GM12874 (cell line): ENCODE results near the gene DSTYK.

Source experiments
- CTCF ChIP-seq: IDR thresholded peaks from 2 replicates; pipeline ENCODE4 v1.5.1; 2011; ENCODE audit warnings: low read depth, mild to moderate bottlenecking, control low read depth, low read length, moderate library complexity; ENCODE audit not compliant: insufficient read depth

Gene DSTYK

GRCh38 chr1:205191622-205192021 lies 19.9 kb downstream of the DSTYK start:
- no peak for TF ChIP-seq CTCF

GRCh38 chr1:205190845-205191577 lies 20.5 kb downstream of the DSTYK start:
- TF ChIP-seq CTCF, result no peak

- no peak for TF ChIP-seq CTCF
Observed at GRCh38 chr1:205189131-205189530, 22.4 kb downstream of the DSTYK start.

- TF ChIP-seq CTCF, result no peak
Observed at GRCh38 chr1:205188596-205188995, 22.9 kb downstream of the DSTYK start.

GRCh38 chr1:205188098-205188497 lies 23.4 kb downstream of the DSTYK start:
- TF ChIP-seq CTCF, result no peak

- no peak for TF ChIP-seq CTCF
Observed at GRCh38 chr1:205187420-205187819, 24.1 kb downstream of the DSTYK start.

GRCh38 chr1:205186191-205186590 lies 25.3 kb downstream of the DSTYK start:
- TF ChIP-seq CTCF, result no peak
